ENCODE data around the gene SKAP2.

Gene SKAP2

GRCh38 chr7:26813432-26813831 lies 51.0 kb downstream of the SKAP2 start:
- Histone ChIP-seq H3K4me1 (ENCODE audit: control insufficient read depth, insufficient read depth, low read length) (no peaks in the 10 kb centered on the region), H3K4me3 (ENCODE audit: low read depth, low read length) (no peak overlapping the region), H3K36me3 (ENCODE audit: control insufficient read depth in 2 of 2, insufficient read depth in 1 of 2, low read length in 2 of 2) (no peaks in the 10 kb centered on the region), H3K27ac (ENCODE audit: extremely low read depth, low read depth, low read length) (no peak overlapping the region), H3K9me3 (ENCODE audit: control insufficient read depth, insufficient read depth, low read depth, low read length) (no peaks in the 10 kb centered on the region)
- TF ChIP-seq ZBTB21 (tag by site-specific recombination; IDR thresholded peaks at IDR 0.05) = no peak
- POLR2A ChIA-PET = no interaction called here
- CTCF ChIA-PET = interaction anchor here (0.9 kb wide), 1 partner anchor 85 kb away, joined by 5 read pairs; no protein-coding TSS in a partner anchor

GRCh38 chr7:26794541-26794940 lies 69.8 kb downstream of the SKAP2 start:
- ChIA-PET POLR2A (no interaction called here), CTCF (no interaction called here)
- TF ChIP-seq ZNF510 (tag by site-specific recombination; IDR thresholded peaks at IDR 0.05; ENCODE audit: insufficient replicate concordance) (no peak), ZNF214 (tag by site-specific recombination; IDR thresholded peaks at IDR 0.05; ENCODE audit: borderline replicate concordance) (no peak), YY2 (tag by site-specific recombination; IDR thresholded peaks at IDR 0.05) (no peak), TRIM28 (IDR thresholded peaks at IDR 0.05; ENCODE audit: borderline replicate concordance, low read length) (no peak), ZNF354C (tag by site-specific recombination; IDR thresholded peaks at IDR 0.05; ENCODE audit: borderline replicate concordance, low read depth) (no peak), ZNF558 (tag by site-specific recombination; IDR thresholded peaks at IDR 0.05) (no peak), ZNF549 (tag by site-specific recombination; IDR thresholded peaks at IDR 0.05) (no peak), REPIN1 (tag by site-specific recombination; IDR thresholded peaks at IDR 0.05; ENCODE audit: low read depth) (no peak)
- Histone ChIP-seq H3K4me1 (ENCODE audit: control insufficient read depth, insufficient read depth, low read length) (peaks cover 11% of the 10 kb centered on the region), H3K36me3 (ENCODE audit: control insufficient read depth in 2 of 2, insufficient read depth in 1 of 2, low read length in 2 of 2) (no peaks in the 10 kb centered on the region), H3K27ac (ENCODE audit: extremely low read depth, low read depth, low read length) (no peak overlapping the region), H3K9me3 (ENCODE audit: control insufficient read depth, insufficient read depth, low read depth, low read length) (no peaks in the 10 kb centered on the region), H3K4me3 (ENCODE audit: low read depth, low read length) (no peak overlapping the region)

- POLR2A ChIA-PET = no interaction called here
Observed at GRCh38 chr7:26792576-26792975, 71.8 kb downstream of the SKAP2 start.

GRCh38 chr7:26792006-26792405 lies 72.4 kb downstream of the SKAP2 start:
- H3K4me3 ChIP-seq (ENCODE audit: low read depth, low read length) = no peak overlapping the region
- TF ChIP-seq ZNF426 (tag by site-specific recombination; IDR thresholded peaks at IDR 0.05) = no peak
- TF ChIP-seq ZNF704 (tag by site-specific recombination; IDR thresholded peaks at IDR 0.05) = no peak
- TF ChIP-seq SP7 (tag by site-specific recombination; IDR thresholded peaks at IDR 0.05) = no peak
- POLR2A ChIA-PET = no interaction called here
- no peaks in the 10 kb centered on the region for H3K9me3 ChIP-seq (ENCODE audit: control insufficient read depth, insufficient read depth, low read depth, low read length)
- no peaks in the 10 kb centered on the region for H3K36me3 ChIP-seq (ENCODE audit: control insufficient read depth in 2 of 2, insufficient read depth in 1 of 2, low read length in 2 of 2)
- CTCF ChIA-PET = interaction anchor here (0.9 kb wide), 1 partner anchor 110 kb away, joined by 3 read pairs; no protein-coding TSS in a partner anchor
- H3K4me1 ChIP-seq (ENCODE audit: control insufficient read depth, insufficient read depth, low read length) = peaks cover 15% of the 10 kb centered on the region
- H3K27ac ChIP-seq (ENCODE audit: extremely low read depth, low read depth, low read length) = no peak overlapping the region

More at GRCh38 chr7:26792576-26792975, 71.8 kb downstream of the SKAP2 start:
- H3K27ac ChIP-seq (ENCODE audit: extremely low read depth, low read depth, low read length) = no peak overlapping the region
- no peaks in the 10 kb centered on the region for H3K9me3 ChIP-seq (ENCODE audit: control insufficient read depth, insufficient read depth, low read depth, low read length)
- TF ChIP-seq ZNF629 (tag by site-specific recombination; IDR thresholded peaks at IDR 0.05) (no peak), ZNF398 (tag by site-specific recombination; IDR thresholded peaks at IDR 0.05) (no peak), ZNF140 (tag by site-specific recombination; IDR thresholded peaks at IDR 0.05) (no peak), ATF2 (tag by site-specific recombination; IDR thresholded peaks at IDR 0.05; ENCODE audit: low read depth) (peak; percentile 76)
- CTCF ChIA-PET = interaction anchor here (0.6 to 0.9 kb wide), 2 partner anchors 111 to 616 kb away, joined by 3 to 4 read pairs; no protein-coding TSS in a partner anchor
- peaks cover 15% of the 10 kb centered on the region for H3K4me1 ChIP-seq (ENCODE audit: control insufficient read depth, insufficient read depth, low read length)
- no peaks in the 10 kb centered on the region for H3K36me3 ChIP-seq (ENCODE audit: control insufficient read depth in 2 of 2, insufficient read depth in 1 of 2, low read length in 2 of 2)
- no peak overlapping the region for H3K4me3 ChIP-seq (ENCODE audit: low read depth, low read length)
